Cortex of kidney (tissue), 1 donor: ENCODE results near the gene PTTG1IP.
"Not testable (repeated sequence)": the region's sequence is repeated elsewhere in the genome, so short reads cannot be mapped to it uniquely, and the experiment has no call there.

Source experiments
- DNase-seq: peaks from one replicate; lab custom pipeline; 2025; lab: John Stamatoyannopoulos, UW

PTTG1IP gene

DNA sequence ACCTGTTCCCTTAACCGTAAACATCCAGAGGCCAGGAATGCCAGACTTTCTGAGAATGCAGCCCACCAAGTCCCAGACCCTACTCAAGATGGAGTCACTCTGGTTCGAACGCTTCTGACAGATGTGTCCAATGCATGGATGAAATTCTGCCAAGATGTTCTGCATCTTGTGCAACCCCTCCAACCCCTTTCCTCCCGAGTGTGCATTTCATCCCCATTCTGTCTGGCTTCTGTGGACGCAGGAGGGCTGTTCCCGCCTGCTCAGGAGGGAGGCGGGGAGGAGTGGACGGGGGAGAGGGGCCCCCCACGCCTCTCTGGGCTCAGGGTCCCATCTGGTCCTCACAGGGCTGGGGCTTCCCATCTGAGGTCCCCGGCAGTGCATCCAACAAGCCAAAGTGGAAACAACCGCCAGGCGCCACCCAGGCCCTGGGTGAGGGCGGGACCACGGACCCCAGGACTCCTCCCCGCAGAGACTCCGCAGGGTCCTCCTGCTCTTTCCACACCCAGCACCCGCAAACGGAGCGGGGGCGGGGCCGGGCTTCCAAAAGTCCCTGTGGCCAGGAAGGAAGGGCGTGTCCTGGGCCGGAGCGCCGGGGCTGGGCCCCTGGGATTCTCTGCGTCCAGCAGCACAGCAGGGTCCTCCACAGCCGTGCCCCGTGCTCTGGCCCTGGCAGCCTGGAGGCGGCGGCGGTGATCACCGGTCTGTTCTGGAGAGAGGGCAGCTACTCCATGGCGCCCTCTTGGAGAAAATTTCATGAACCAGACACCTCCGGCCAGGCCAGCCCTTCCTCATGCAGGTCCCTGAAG is 27.9 kb downstream of the PTTG1IP start:
- DNase-seq = no peak

DNA sequence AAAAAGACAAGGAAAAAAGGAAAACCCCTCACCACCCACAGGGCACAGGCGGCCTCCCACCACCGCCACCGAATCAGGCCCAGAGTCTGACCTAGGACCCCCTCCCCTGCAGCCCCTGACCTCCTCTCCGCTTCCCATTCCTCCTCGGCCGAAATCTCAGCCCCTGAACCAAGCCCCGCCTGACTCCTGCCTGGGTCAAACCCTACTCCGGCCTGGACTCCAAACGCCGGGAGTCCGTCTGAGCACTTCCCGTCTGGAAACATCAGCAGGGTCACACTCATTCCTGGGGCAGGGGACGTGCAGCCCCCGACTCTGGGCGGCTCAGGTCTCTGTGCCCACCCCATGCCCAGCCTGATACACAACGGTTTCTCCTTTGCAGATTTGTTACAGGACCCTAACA is 29.2 kb downstream of the PTTG1IP start:
- DNase-seq = no peak

- no peak for DNase-seq
These were observed 30.6 kb downstream of the PTTG1IP start for GRCh38 chr21:44842721-44843445.

DNA sequence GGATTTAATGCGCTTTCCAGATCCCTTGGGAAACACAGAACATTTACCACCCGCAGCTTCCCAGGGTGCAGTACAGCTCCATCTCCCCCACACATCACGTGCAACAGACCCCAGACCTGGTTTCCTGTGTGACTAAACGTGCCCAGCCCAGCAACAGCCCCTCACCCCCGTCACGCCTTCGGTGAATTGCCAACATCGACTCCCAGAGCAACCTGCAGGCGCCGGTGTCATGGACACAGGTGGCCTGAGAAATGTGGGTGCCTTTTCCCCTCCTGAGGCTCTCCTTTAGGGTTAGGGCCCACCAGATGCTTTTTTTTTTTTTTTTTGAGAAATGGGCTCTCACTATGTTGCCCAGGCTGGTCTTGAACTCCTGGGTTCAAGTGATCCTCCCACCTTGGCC is 31.4 kb downstream of the PTTG1IP start:
- DNase-seq = no peak

GRCh38 chr21:44840771-44841170 is 32.7 kb downstream of the PTTG1IP start:
- no peak for DNase-seq

DNA sequence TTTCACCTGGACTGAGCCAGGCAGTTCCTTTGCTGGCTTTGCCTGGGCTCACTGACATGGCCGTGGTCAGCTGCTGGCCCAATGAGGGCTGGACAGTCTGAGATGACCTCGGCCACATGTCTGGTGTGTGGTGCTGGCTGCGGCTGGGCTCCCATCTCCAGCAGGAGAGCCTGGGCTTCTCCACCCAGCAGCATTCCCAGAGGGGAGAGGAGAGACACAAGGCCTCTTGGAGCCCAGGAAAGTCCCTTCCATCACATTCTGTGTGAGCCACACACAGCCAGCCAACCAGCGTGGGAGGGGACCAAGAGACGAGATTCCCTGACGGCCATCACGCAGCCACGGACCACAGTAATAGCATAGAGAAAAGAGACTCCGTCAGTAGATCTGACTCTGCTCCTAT is 34.5 kb downstream of the PTTG1IP start:
- DNase-seq = no peak

DNA sequence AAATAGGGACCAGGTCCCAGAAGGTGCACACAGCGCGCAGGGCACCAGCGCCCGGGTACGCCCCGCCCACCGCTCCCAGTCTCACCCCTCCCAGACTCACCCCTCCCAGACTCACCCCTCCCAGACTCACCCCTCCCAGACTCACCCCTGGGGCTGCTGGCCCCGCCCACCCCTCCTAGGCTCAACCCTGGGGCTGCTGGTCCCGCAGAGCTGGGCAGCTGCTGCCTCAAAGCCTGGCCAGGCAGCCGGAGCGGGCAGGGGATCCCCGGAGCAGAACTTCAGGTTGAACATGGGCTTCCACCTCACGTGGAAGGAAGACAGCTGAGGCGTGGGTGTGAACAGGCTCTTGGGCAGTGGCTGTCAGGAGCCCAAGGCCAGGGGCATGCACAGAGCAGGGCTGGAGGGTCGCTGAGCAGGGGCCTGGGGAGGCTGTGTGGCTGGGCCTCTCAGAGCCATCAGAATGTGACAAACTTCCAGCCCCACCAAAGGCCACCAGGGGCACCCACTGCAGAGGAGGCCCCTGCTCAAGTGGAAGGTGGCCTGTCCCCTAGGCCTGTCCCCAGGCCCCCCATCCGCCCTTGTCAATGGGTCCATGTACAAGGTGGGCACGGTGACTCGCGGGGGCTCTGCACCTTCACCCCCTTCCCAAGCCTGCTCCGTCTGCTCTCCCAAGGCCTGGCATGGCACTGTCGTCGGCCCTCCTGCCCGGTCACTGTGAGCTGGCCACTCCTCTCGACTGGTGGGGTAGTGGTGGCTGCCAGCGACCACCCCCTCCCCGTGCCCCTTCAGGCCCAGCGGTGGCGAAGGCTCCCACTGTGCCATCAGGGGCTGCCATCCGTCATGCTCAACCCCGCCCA is 35.2 kb downstream of the PTTG1IP start:
- no peak for DNase-seq

- DNase-seq = no peak
These were observed 36.0 kb downstream of the PTTG1IP start for GRCh38 chr21:44837537-44837936.

GRCh38 chr21:44836666-44837471 is 36.6 kb downstream of the PTTG1IP start:
- no peak for DNase-seq

DNA sequence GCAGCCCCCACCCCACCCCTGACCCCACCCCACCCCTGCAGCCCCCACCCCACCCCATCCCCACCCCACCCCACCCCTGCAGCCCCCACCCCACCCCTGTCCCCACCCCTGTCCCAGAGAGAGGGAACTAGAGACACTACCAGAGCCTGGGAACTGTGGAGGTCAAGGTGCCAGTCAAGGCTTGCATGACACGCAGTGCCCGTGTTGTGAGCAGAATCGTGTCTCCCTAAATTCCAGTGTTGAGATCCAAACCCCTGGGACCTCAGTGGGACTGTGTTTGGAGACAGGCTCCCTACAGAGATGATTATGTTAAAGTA is 37.2 kb downstream of the PTTG1IP start:
- DNase-seq = no peak

DNA sequence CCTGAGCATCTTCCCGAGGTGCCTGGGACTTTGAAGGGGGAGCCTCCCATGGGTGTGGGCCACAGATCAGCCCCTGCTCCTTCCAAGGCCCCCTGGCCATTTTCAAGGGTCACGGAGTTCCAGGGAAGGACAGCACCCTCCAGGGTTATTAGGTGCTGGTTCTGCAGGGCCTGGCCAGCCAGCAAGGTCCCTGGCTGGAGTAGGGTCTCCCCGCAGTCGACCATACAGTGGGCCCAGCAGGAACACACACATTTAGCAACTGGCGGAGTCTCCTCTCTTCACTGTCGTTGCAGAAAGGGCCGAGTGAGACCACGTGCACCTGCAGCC is 37.9 kb downstream of the PTTG1IP start:
- no peak for DNase-seq

DNA sequence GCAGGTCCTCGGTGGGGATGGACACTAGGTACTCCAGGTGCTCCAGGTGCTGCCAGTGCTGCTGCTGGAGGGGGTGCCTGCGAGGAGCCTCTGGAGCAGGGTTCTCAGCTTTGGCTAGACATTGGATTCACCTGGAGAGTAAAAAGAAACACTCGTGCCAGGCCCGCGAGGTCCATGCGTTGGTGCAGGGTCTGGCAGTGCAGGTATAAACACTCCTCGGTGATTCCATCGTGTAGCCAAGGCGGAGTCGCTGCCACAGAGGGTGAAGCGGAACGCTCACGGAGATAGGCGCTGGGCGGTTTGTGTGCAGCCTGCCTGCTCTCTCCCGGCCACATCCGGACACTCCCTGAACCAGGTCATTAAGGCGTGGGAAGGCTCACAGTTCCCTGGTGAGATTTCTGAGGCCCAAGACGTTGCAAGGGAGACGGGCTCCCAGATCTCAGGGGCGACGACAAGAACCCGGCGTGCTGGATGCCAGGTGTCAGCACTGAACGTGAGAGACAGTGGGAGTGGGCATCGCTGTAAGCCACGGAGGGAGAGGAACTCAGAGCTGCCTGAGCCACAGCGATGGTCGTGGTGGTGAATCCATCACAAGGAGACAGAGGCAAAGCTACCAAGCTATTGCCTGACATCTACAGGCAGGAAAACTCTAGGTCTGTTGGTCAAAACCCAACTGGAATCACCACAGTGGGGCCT is 38.4 kb downstream of the PTTG1IP start:
- DNase-seq = no peak

GRCh38 chr21:44834231-44834950 is 39.1 kb downstream of the PTTG1IP start:
- no peak for DNase-seq

GRCh38 chr21:44833663-44834062 is 39.8 kb downstream of the PTTG1IP start:
- DNase-seq = no peak

GRCh38 chr21:44832516-44833255 is 40.8 kb downstream of the PTTG1IP start:
- DNase-seq = not testable (repeated sequence)

GRCh38 chr21:44831227-44831860 is 42.1 kb downstream of the PTTG1IP start:
- DNase-seq = no peak

DNA sequence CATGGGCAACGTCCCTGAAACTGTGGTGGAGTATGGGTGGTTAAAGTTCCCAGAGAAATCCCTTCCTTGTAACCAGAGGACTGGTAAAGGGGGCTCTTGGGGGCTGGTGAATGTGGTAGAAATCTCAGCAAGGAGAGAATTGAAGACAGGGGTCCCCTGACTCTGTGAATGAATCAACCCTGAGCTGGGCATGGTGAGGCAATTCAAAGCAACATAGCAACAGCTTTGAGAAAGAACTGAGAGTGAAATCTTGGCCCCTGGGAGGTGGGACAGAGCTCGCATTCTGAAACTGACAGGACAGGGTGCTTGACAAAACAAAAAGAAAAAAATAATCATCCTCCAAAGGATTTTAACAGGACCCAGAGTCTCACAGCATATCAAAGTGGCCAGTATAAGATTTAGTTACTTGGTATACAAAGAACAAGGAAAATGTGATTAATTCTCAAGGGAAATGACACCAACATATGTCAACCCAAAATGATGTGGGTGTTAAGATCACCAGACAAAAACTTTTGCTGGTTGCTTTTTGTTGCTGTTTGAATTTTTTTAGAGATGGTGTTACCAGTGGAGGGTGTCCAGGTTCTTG is 43.9 kb downstream of the PTTG1IP start:
- DNase-seq = no peak

- no peak for DNase-seq
These were observed 45.0 kb downstream of the PTTG1IP start for GRCh38 chr21:44828362-44829056.
